ENCODE results near the gene DIP2C. TPM values are rescaled to one million over a fixed set of nuclear protein-coding genes. Genes with fewer than 3 reads are reported as not detected.

Gene DIP2C, protein sequence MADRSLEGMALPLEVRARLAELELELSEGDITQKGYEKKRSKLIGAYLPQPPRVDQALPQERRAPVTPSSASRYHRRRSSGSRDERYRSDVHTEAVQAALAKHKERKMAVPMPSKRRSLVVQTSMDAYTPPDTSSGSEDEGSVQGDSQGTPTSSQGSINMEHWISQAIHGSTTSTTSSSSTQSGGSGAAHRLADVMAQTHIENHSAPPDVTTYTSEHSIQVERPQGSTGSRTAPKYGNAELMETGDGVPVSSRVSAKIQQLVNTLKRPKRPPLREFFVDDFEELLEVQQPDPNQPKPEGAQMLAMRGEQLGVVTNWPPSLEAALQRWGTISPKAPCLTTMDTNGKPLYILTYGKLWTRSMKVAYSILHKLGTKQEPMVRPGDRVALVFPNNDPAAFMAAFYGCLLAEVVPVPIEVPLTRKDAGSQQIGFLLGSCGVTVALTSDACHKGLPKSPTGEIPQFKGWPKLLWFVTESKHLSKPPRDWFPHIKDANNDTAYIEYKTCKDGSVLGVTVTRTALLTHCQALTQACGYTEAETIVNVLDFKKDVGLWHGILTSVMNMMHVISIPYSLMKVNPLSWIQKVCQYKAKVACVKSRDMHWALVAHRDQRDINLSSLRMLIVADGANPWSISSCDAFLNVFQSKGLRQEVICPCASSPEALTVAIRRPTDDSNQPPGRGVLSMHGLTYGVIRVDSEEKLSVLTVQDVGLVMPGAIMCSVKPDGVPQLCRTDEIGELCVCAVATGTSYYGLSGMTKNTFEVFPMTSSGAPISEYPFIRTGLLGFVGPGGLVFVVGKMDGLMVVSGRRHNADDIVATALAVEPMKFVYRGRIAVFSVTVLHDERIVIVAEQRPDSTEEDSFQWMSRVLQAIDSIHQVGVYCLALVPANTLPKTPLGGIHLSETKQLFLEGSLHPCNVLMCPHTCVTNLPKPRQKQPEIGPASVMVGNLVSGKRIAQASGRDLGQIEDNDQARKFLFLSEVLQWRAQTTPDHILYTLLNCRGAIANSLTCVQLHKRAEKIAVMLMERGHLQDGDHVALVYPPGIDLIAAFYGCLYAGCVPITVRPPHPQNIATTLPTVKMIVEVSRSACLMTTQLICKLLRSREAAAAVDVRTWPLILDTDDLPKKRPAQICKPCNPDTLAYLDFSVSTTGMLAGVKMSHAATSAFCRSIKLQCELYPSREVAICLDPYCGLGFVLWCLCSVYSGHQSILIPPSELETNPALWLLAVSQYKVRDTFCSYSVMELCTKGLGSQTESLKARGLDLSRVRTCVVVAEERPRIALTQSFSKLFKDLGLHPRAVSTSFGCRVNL (N-terminal part only)
- total RNA-seq, result 10.1 and 11.4 TPM in 2 replicates

DNA sequence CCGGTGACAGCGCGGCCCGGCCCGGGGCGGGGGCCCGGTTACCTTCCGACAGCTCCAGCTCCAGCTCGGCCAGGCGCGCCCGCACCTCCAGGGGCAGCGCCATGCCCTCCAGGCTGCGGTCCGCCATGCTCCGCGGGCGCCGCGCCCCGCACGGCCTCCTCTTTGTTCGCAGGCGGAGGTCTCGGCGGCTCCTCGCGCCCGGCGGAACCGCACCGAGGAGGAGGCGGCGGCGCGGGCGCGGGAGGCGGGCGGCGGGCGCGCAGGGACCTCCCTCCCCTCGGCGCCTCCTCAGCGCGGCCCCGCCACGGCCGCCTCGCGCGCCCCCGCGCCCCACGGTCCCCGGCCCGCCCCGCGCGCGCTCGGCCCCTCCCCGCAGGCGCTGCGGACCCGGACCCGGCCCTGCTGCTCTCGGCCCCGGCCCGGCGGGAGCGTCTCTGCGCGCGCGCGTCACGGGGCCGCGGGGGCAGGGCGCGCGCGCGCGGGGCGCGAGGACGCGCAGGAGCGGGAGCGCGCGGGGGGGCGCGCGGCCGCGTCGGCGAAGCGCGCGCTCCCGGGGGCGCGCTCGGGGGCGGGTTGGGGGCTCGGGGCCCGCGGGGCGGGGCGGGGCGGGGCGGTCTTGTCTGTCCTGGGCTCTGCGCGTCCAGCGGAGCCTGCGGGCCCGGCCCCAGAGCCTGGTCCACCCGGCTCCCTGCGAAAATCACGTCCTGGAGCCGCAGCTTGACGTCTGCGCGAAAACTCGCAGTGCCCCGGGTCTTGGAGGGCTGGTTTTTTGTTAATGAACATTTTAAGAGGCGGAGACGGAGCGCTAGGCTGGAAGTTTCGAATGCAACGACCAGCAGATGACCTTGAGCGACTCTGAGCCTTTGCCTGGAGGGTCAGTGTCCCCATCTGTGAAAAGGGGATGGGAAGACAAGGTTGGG is at the start of gene DIP2C:
DIP2C (minus strand) TSS at position 217 of the 920 bp plus-strand sequence; CDS start at position 127, 90 bp downstream.
- DNase-seq (ENCODE audit: low read depth), result no peak
- peak within 1 kb of the TSS; percentile 84 for H3K4me3 ChIP-seq (ENCODE audit: low read depth, low read length)
- TF ChIP-seq, protein P1, sequence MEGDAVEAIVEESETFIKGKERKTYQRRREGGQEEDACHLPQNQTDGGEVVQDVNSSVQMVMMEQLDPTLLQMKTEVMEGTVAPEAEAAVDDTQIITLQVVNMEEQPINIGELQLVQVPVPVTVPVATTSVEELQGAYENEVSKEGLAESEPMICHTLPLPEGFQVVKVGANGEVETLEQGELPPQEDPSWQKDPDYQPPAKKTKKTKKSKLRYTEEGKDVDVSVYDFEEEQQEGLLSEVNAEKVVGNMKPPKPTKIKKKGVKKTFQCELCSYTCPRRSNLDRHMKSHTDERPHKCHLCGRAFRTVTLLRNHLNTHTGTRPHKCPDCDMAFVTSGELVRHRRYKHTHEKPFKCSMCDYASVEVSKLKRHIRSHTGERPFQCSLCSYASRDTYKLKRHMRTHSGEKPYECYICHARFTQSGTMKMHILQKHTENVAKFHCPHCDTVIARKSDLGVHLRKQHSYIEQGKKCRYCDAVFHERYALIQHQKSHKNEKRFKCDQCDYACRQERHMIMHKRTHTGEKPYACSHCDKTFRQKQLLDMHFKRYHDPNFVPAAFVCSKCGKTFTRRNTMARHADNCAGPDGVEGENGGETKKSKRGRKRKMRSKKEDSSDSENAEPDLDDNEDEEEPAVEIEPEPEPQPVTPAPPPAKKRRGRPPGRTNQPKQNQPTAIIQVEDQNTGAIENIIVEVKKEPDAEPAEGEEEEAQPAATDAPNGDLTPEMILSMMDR (conservative IDR thresholded peaks at IDR 0.05; ENCODE audit: low read depth, low read length), result no peak

DNA sequence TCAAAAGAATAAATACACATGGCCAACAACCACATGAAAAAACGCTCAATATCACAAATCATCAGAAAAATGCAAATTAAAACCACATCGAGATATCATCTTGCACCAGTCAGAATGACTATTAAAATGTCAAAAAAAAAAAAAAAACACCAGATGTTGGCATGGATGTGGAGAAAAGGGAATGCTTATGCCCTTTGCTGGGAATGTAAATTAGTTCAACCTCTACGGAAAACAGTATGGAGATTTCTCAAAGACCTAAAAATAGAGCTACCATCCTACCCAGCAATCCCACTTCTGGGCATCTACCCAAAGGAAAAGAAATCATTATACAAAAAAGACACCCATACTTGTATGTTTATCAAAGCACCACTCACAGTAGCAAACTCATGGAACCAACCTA is 45.0 kb upstream of the DIP2C start:
- H3K4me3 ChIP-seq (ENCODE audit: low read depth, low read length), result no peak overlapping the region
- no peak for DNase-seq (ENCODE audit: low read depth)
- TF ChIP-seq, protein P1 (conservative IDR thresholded peaks at IDR 0.05; ENCODE audit: low read depth, low read length), result no peak

DNA sequence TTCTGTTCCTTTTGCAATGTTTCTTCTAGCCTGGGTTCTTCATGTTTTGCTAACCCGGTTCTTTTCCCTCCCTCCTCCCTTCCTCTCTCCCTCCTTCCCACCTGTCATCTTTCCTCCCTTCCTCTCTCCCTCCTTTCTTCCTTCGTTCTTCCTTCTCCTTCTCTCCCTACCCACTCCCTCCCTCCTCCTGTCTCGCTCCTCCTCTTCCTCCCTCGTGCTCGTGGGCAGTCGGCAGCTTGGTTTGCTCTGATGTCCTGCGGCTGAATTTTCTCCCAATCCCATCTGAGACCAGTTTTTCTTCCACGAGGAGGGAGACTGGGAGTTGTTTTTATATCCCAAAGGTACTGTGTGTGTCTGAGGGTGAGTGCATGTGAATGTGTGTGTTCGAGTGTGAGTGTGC is 43.6 kb upstream of the DIP2C start:
- TF ChIP-seq, protein P1 (conservative IDR thresholded peaks at IDR 0.05; ENCODE audit: low read depth, low read length), result no peak
- DNase-seq (ENCODE audit: low read depth), result no peak
- H3K4me3 ChIP-seq (ENCODE audit: low read depth, low read length), result no peak overlapping the region

DNA sequence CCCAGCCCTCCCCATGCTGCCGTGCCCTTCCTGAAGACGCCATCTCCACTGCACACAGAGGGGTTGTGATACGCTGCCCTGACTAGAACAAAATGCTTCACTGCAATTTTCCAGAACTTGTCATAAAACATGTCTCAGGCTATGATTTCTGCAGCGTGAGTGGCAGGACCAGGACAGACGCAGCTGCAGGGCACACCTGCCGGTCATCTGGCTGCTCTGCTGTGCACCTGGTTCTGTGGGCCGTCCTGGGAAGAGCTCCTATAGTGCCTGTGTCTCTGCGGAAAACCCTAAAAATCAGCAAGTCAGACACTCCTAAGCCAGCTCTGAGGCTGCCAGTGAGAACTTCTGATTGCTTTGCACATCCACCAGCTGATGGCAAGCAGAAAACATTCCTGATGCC is 39.7 kb upstream of the DIP2C start:
- TF ChIP-seq, protein P1 (conservative IDR thresholded peaks at IDR 0.05; ENCODE audit: low read depth, low read length), result no peak
- H3K4me3 ChIP-seq (ENCODE audit: low read depth, low read length), result no peak overlapping the region
- no peak for DNase-seq (ENCODE audit: low read depth)

DNA sequence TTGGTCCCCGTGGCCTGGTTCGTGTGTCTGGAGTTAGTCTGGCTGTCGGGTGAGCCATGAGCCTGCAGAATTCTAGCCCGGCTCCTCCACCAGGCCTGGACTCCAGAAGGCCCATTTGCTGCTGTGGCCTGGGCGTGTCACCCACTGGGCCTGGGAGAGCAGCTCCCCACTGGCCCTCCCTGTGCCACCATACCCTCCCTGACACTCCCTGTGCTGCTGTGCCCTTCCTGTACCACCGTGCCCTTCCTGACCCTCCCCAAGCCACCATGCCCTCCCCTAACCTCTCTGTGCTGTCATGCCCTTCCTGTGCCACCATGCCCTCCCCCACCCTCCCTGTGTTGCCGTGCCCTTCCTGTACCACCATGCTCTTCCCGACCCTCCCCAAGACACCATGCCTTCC is 39.1 kb upstream of the DIP2C start:
- TF ChIP-seq, protein P1 (conservative IDR thresholded peaks at IDR 0.05; ENCODE audit: low read depth, low read length), result no peak
- no peak overlapping the region for H3K4me3 ChIP-seq (ENCODE audit: low read depth, low read length)
- no peak for DNase-seq (ENCODE audit: low read depth)
